ENCODE measurements around the gene KLHL10.

- TF ChIP-seq CTCF (IDR thresholded peaks at IDR 0.05; ENCODE audit: low read length) (no peak), EZH2 (IDR thresholded peaks at IDR 0.05; ENCODE audit: borderline replicate concordance, low read length) (no peak)
Measured at GRCh38 chr17:41848788-41849187, 11.2 kb downstream of the KLHL10 start.
